ENCODE results near the gene ACO1. TPM values are rescaled to one million over a fixed set of nuclear protein-coding genes. Genes with fewer than 3 reads are reported as not detected.

Gene ACO1
- total and polyA plus RNA-seq, 2 experiments from 2014 or later: 72.0 to 79.5 TPM

- no peaks in the 10 kb centered on the region for H3K4me1 ChIP-seq (ENCODE audit: insufficient read depth)
- no peaks in the 10 kb centered on the region for H3F3A ChIP-seq (ENCODE audit: insufficient read depth)
- in situ Hi-C loops (cut with MboI): no loop called here
- no peak for DNase-seq
- H3K4me3 ChIP-seq: no peak overlapping the region
- TF ChIP-seq EZH2 (IDR thresholded peaks at IDR 0.05; ENCODE audit: insufficient read depth, poor library complexity, severe bottlenecking): no peak
- no peak for TF ChIP-seq EZH2phosphoT487 (IDR thresholded peaks at IDR 0.05; ENCODE audit: insufficient read depth, low read depth)
- no peaks in the 10 kb centered on the region for H3K9me2 ChIP-seq (ENCODE audit: insufficient read depth)
- H3K27ac ChIP-seq: no peak overlapping the region
- 0 out of 2 replicates have a peak, but pooled peaks cover 8% of the 10 kb centered on the region for H3K27me3 ChIP-seq (replicated peaks; ENCODE audit: insufficient read depth)
- WGBS, 2 experiments (ENCODE audit: low coverage in 1 of 2, low lambda C conversion rate in 2 of 2, missing lambda C conversion rate in 2 of 2): 51 to 59% methylated on average over 5 of the region's 5 CpGs
- H3K36me3 ChIP-seq (ENCODE audit: low read depth): no peaks in the 10 kb centered on the region
- H3K4me2 ChIP-seq (ENCODE audit: unreplicated experiment): no peak overlapping the region
- H4K20me1 ChIP-seq (ENCODE audit: insufficient read depth): no peaks in the 10 kb centered on the region
- H3K9ac ChIP-seq: no peak overlapping the region
- no peaks in the 10 kb centered on the region for H3K9me3 ChIP-seq (ENCODE audit: low read depth)
- H3K79me2 ChIP-seq (ENCODE audit: insufficient read depth): no peaks in the 10 kb centered on the region
- no peak overlapping the region for H2AFZ ChIP-seq
Observed at GRCh38 chr9:32360983-32361673, 23.3 kb upstream of the ACO1 start.

- Histone ChIP-seq H3K27me3 (replicated peaks; ENCODE audit: insufficient read depth) (no peaks in the 10 kb centered on the region), H3K4me3 (no peak overlapping the region), H3K79me2 (ENCODE audit: insufficient read depth) (no peaks in the 10 kb centered on the region), H3K36me3 (ENCODE audit: low read depth) (no peaks in the 10 kb centered on the region), H3K9me2 (ENCODE audit: insufficient read depth) (no peaks in the 10 kb centered on the region), H4K20me1 (ENCODE audit: insufficient read depth) (no peaks in the 10 kb centered on the region), H3K27ac (no peak overlapping the region), H3K9me3 (ENCODE audit: low read depth) (no peaks in the 10 kb centered on the region), H3K9ac (no peak overlapping the region), H2AFZ (no peak overlapping the region), H3F3A (ENCODE audit: insufficient read depth) (no peaks in the 10 kb centered on the region), H3K4me1 (ENCODE audit: insufficient read depth) (no peaks in the 10 kb centered on the region), H3K4me2 (ENCODE audit: unreplicated experiment) (no peak overlapping the region)
- in situ Hi-C loops (cut with MboI): no loop called here
- TF ChIP-seq EZH2 (IDR thresholded peaks at IDR 0.05; ENCODE audit: insufficient read depth, poor library complexity, severe bottlenecking) (no peak), EZH2phosphoT487 (IDR thresholded peaks at IDR 0.05; ENCODE audit: insufficient read depth, low read depth) (no peak)
- no peak for DNase-seq
Observed at GRCh38 chr9:32371279-32371678, 13.2 kb upstream of the ACO1 start.

GRCh38 chr9:32371679-32372078 is 12.8 kb upstream of the ACO1 start:
- no peak overlapping the region for H3K9ac ChIP-seq
- no peaks in the 10 kb centered on the region for H3K79me2 ChIP-seq (ENCODE audit: insufficient read depth)
- H3F3A ChIP-seq (ENCODE audit: insufficient read depth): no peaks in the 10 kb centered on the region
- H3K4me1 ChIP-seq (ENCODE audit: insufficient read depth): no peaks in the 10 kb centered on the region
- in situ Hi-C loops (cut with MboI): no loop called here
- no peaks in the 10 kb centered on the region for H3K27me3 ChIP-seq (replicated peaks; ENCODE audit: insufficient read depth)
- no peak overlapping the region for H3K4me2 ChIP-seq (ENCODE audit: unreplicated experiment)
- H3K36me3 ChIP-seq (ENCODE audit: low read depth): no peaks in the 10 kb centered on the region
- no peak overlapping the region for H2AFZ ChIP-seq
- no peak overlapping the region for H3K4me3 ChIP-seq
- no peaks in the 10 kb centered on the region for H4K20me1 ChIP-seq (ENCODE audit: insufficient read depth)
- TF ChIP-seq EZH2 (IDR thresholded peaks at IDR 0.05; ENCODE audit: insufficient read depth, poor library complexity, severe bottlenecking) (no peak), EZH2phosphoT487 (IDR thresholded peaks at IDR 0.05; ENCODE audit: insufficient read depth, low read depth) (no peak)
- H3K9me3 ChIP-seq (ENCODE audit: low read depth): no peaks in the 10 kb centered on the region
- H3K27ac ChIP-seq: no peak overlapping the region
- no peaks in the 10 kb centered on the region for H3K9me2 ChIP-seq (ENCODE audit: insufficient read depth)
- DNase-seq: no peak
- 34 to 53% methylated on average over 2 of the region's 2 CpGs for WGBS, 2 experiments (ENCODE audit: low coverage in 1 of 2, low lambda C conversion rate in 2 of 2, missing lambda C conversion rate in 2 of 2)

- no peak for DNase-seq
- in situ Hi-C loops (cut with MboI): loop anchor here (25.0 kb wide), 1 partner anchor 586 kb away; no protein-coding TSS in a partner anchor
Observed at GRCh38 chr9:32376285-32376684, 8.2 kb upstream of the ACO1 start.

More at GRCh38 chr9:32376285-32376684, 8.2 kb upstream of the ACO1 start:
- no peak for TF ChIP-seq EZH2phosphoT487 (IDR thresholded peaks at IDR 0.05; ENCODE audit: insufficient read depth, low read depth)
- no peak for TF ChIP-seq EZH2 (IDR thresholded peaks at IDR 0.05; ENCODE audit: insufficient read depth, poor library complexity, severe bottlenecking)
- H3K27ac ChIP-seq: no peak overlapping the region
- H3K36me3 ChIP-seq (ENCODE audit: low read depth): no peaks in the 10 kb centered on the region
- no peak overlapping the region for H2AFZ ChIP-seq
- no peak overlapping the region for H3K4me2 ChIP-seq (ENCODE audit: unreplicated experiment)
- H3K9me2 ChIP-seq (ENCODE audit: insufficient read depth): no peaks in the 10 kb centered on the region
- H3K9ac ChIP-seq: no peak overlapping the region
- H3K4me3 ChIP-seq: no peak overlapping the region
- no peaks in the 10 kb centered on the region for H3K79me2 ChIP-seq (ENCODE audit: insufficient read depth)
- peaks cover 6% of the 10 kb centered on the region; the same call in 1 of the 2 replicates for H3F3A ChIP-seq (ENCODE audit: insufficient read depth)
- no peaks in the 10 kb centered on the region for H3K27me3 ChIP-seq (replicated peaks; ENCODE audit: insufficient read depth)
- no peaks in the 10 kb centered on the region for H4K20me1 ChIP-seq (ENCODE audit: insufficient read depth)
- no peaks in the 10 kb centered on the region for H3K9me3 ChIP-seq (ENCODE audit: low read depth)
- 0 out of 2 replicates have a peak, but pooled peaks cover 5% of the 10 kb centered on the region for H3K4me1 ChIP-seq (ENCODE audit: insufficient read depth)
- WGBS, 2 experiments (ENCODE audit: low coverage in 1 of 2, low lambda C conversion rate in 2 of 2, missing lambda C conversion rate in 2 of 2): 29 to 40% methylated on average over 2 of the region's 2 CpGs

Measured in GM23248 (cell line).